Measurements from ENCODE around the gene CACNA1C. TPM values are rescaled to one million over a fixed set of nuclear protein-coding genes. Genes with fewer than 3 reads are reported as not detected.

Gene CACNA1C
- total and polyA plus RNA-seq, 10 of the 15 experiments (the other 5 are each of a cell fraction or from before 2014, with no cell fraction given) = under 0.01 to 0.15 (median 0.09) TPM; not detected in 5

DNA sequence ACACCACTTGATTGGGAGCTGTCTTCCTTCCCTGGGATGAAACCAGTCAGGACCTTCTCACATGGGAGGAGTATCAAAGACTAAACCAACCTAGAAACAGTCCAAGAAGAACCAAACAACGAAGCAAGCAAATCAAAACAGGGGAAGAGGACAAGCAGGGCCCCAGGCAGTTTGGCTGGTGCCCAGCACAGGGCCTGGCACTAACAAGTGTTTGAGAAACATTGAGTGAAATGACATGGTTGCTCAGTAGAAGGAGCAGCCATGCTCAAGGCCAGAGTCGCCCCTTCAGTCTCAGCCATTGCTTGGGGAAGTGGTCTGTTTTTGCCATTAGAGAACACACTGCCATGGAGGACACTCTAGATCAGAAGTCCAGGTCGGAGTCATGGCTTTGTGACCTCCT, 323.1 kb downstream of the CACNA1C start:
- no peak for ATAC-seq
- Histone ChIP-seq H3K27me3 (replicated peaks in 1 of 2; ENCODE audit: control insufficient read depth in 2 of 2, insufficient read depth in 2 of 2, low read length in 1 of 2) (no peaks in the 10 kb centered on the region; a peak in 1 of 4 replicates), H3K27ac (ENCODE audit: control insufficient read depth, insufficient read depth) (no peak overlapping the region), H3K9me3 (replicated peaks; ENCODE audit: control insufficient read depth, insufficient read depth, low read length) (no peaks in the 10 kb centered on the region; the same call in 2 of the 3 replicates), H3K9ac (ENCODE audit: control insufficient read depth, insufficient read depth, low read length) (no peak overlapping the region), H3K36me3 (ENCODE audit: control insufficient read depth in 2 of 2, insufficient read depth in 2 of 2, low read length in 1 of 2) (no peaks in the 10 kb centered on the region), H3K4me1 (ENCODE audit: control insufficient read depth, insufficient read depth, low read length) (peaks cover 28% of the 10 kb centered on the region), H3K4me2 (ENCODE audit: control insufficient read depth, insufficient read depth) (no peak overlapping the region), H3K4me3 (no peak overlapping the region), H4K20me1 (ENCODE audit: control insufficient read depth, insufficient read depth) (no peaks in the 10 kb centered on the region), H3K79me2 (ENCODE audit: control insufficient read depth, insufficient read depth, low read length) (no peaks in the 10 kb centered on the region), H2AFZ (ENCODE audit: control insufficient read depth, low read depth, low read length) (no peak overlapping the region)
- ChIA-PET POLR2A (no interaction called here), SMC1A (ENCODE audit: uncharacterized antibody, unreplicated experiment) (interaction anchor here (0.6 kb wide), 1 partner anchor 15 kb away, joined by 5 read pairs; no protein-coding TSS in a partner anchor), RAD21 (ENCODE audit: unreplicated experiment) (no interaction called here), CTCF (interaction anchor here (0.7 kb wide), 1 partner anchor 15 kb away, joined by 3 read pairs; no protein-coding TSS in a partner anchor)
- FAIRE-seq = no peak
- DNase-seq (ENCODE audit: low read depth, low spot score) = no peak
- in situ Hi-C loops (cut with MboI) (no loop called here), intact Hi-C loops (cut with micrococcal nuclease; ENCODE audit: unreplicated experiment) (no loop called here)
- 36% methylated on average over 3 of the region's 3 CpGs for WGBS (ENCODE audit: insufficient coverage, insufficient replicate concordance, low lambda C conversion rate, missing lambda C conversion rate)
- no TSS peak for BruUV-seq (replicated peaks)
- TF ChIP-seq, protein P1, sequence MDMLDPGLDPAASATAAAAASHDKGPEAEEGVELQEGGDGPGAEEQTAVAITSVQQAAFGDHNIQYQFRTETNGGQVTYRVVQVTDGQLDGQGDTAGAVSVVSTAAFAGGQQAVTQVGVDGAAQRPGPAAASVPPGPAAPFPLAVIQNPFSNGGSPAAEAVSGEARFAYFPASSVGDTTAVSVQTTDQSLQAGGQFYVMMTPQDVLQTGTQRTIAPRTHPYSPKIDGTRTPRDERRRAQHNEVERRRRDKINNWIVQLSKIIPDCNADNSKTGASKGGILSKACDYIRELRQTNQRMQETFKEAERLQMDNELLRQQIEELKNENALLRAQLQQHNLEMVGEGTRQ (IDR thresholded peaks at IDR 0.05; ENCODE audit: borderline replicate concordance, low read depth, low read length) = no peak
- TF ChIP-seq, protein P2, sequence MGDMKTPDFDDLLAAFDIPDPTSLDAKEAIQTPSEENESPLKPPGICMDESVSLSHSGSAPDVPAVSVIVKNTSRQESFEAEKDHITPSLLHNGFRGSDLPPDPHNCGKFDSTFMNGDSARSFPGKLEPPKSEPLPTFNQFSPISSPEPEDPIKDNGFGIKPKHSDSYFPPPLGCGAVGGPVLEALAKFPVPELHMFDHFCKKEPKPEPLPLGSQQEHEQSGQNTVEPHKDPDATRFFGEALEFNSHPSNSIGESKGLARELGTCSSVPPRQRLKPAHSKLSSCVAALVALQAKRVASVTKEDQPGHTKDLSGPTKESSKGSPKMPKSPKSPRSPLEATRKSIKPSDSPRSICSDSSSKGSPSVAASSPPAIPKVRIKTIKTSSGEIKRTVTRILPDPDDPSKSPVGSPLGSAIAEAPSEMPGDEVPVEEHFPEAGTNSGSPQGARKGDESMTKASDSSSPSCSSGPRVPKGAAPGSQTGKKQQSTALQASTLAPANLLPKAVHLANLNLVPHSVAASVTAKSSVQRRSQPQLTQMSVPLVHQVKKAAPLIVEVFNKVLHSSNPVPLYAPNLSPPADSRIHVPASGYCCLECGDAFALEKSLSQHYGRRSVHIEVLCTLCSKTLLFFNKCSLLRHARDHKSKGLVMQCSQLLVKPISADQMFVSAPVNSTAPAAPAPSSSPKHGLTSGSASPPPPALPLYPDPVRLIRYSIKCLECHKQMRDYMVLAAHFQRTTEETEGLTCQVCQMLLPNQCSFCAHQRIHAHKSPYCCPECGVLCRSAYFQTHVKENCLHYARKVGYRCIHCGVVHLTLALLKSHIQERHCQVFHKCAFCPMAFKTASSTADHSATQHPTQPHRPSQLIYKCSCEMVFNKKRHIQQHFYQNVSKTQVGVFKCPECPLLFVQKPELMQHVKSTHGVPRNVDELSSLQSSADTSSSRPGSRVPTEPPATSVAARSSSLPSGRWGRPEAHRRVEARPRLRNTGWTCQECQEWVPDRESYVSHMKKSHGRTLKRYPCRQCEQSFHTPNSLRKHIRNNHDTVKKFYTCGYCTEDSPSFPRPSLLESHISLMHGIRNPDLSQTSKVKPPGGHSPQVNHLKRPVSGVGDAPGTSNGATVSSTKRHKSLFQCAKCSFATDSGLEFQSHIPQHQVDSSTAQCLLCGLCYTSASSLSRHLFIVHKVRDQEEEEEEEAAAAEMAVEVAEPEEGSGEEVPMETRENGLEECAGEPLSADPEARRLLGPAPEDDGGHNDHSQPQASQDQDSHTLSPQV (IDR thresholded peaks at IDR 0.05) = no peak
- no peak for TF ChIP-seq TCF12 (IDR thresholded peaks at IDR 0.05; ENCODE audit: low read depth, low read length)
- no peak for TF ChIP-seq GABPA (IDR thresholded peaks at IDR 0.05; ENCODE audit: low read depth)
- no peak for TF ChIP-seq RAD51 (IDR thresholded peaks at IDR 0.05)
- TF ChIP-seq, protein P3, sequence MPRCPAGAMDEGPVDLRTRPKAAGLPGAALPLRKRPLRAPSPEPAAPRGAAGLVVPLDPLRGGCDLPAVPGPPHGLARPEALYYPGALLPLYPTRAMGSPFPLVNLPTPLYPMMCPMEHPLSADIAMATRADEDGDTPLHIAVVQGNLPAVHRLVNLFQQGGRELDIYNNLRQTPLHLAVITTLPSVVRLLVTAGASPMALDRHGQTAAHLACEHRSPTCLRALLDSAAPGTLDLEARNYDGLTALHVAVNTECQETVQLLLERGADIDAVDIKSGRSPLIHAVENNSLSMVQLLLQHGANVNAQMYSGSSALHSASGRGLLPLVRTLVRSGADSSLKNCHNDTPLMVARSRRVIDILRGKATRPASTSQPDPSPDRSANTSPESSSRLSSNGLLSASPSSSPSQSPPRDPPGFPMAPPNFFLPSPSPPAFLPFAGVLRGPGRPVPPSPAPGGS (IDR thresholded peaks at IDR 0.05; ENCODE audit: borderline replicate concordance, insufficient read depth, low read depth, low read length, poor library complexity, severe bottlenecking) = no peak
- TF ChIP-seq BMI1 (IDR thresholded peaks at IDR 0.05; ENCODE audit: borderline replicate concordance) = no peak
- no peak for TF ChIP-seq STAT1 (conservative IDR thresholded peaks at IDR 0.05)
- no peak for TF ChIP-seq PAX8 (IDR thresholded peaks at IDR 0.05)
- no peak for TF ChIP-seq SKIL (IDR thresholded peaks at IDR 0.05; ENCODE audit: low read depth, poor library complexity, severe bottlenecking)
- TF ChIP-seq, protein P4, sequence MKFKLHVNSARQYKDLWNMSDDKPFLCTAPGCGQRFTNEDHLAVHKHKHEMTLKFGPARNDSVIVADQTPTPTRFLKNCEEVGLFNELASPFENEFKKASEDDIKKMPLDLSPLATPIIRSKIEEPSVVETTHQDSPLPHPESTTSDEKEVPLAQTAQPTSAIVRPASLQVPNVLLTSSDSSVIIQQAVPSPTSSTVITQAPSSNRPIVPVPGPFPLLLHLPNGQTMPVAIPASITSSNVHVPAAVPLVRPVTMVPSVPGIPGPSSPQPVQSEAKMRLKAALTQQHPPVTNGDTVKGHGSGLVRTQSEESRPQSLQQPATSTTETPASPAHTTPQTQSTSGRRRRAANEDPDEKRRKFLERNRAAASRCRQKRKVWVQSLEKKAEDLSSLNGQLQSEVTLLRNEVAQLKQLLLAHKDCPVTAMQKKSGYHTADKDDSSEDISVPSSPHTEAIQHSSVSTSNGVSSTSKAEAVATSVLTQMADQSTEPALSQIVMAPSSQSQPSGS (IDR thresholded peaks at IDR 0.05; ENCODE audit: low read length) = no peak
- TF ChIP-seq FOXK2 (IDR thresholded peaks at IDR 0.05) = no peak

Data from GM12878 (cell line).